HG02610 (cell line): Measurements from ENCODE around the gene PIM3.

Source experiments
- ATAC-seq: cut with Tn5 transposase; IDR thresholded peaks from one replicate; pipeline ENCODE4 v1.9.1; 2021; ENCODE audit warnings: mild to moderate bottlenecking, moderate library complexity; ENCODE audit not compliant: unreplicated experiment

Gene PIM3

GRCh38 chr22:49999946-50000586, 39.5 kb downstream of the PIM3 start:
- no peak for ATAC-seq

- ATAC-seq, result no peak
Measured at GRCh38 chr22:50000587-50001387, 40.2 kb downstream of the PIM3 start.

- no peak for ATAC-seq
Measured at GRCh38 chr22:50001388-50002231, 41.0 kb downstream of the PIM3 start.

- ATAC-seq, result no peak
Measured at GRCh38 chr22:50002791-50003190, 42.2 kb downstream of the PIM3 start.

GRCh38 chr22:50004918-50005317, 44.3 kb downstream of the PIM3 start:
- no peak for ATAC-seq

- no peak for ATAC-seq
Measured at GRCh38 chr22:50007057-50007511, 46.5 kb downstream of the PIM3 start.

GRCh38 chr22:50008151-50009040, 47.8 kb downstream of the PIM3 start:
- no peak for ATAC-seq

- ATAC-seq, result no peak
Measured at GRCh38 chr22:50009251-50009650, 48.7 kb downstream of the PIM3 start.

GRCh38 chr22:50009765-50010675, 49.4 kb downstream of the PIM3 start:
- no peak for ATAC-seq

- ATAC-seq, result no peak
Measured at GRCh38 chr22:50010676-50011446, 50.3 kb downstream of the PIM3 start.

GRCh38 chr22:50011447-50012210, 51.1 kb downstream of the PIM3 start:
- ATAC-seq, result no peak

- no peak for ATAC-seq
Measured at GRCh38 chr22:50012211-50013181, 51.9 kb downstream of the PIM3 start, which contains the start of gene IL17REL. Gene IL17REL (minus strand): TSS chr22:50012765. CDS start chr22:50012646, 119 bp downstream.
